GM12874 (cell line): Measurements from ENCODE around the gene LBHD2.

Experiments
- CTCF ChIP-seq: IDR thresholded peaks from 2 replicates; pipeline ENCODE4 v1.5.1; 2011; ENCODE audit warnings: low read depth, mild to moderate bottlenecking, control low read depth, low read length, moderate library complexity; ENCODE audit not compliant: insufficient read depth

Gene LBHD2

DNA sequence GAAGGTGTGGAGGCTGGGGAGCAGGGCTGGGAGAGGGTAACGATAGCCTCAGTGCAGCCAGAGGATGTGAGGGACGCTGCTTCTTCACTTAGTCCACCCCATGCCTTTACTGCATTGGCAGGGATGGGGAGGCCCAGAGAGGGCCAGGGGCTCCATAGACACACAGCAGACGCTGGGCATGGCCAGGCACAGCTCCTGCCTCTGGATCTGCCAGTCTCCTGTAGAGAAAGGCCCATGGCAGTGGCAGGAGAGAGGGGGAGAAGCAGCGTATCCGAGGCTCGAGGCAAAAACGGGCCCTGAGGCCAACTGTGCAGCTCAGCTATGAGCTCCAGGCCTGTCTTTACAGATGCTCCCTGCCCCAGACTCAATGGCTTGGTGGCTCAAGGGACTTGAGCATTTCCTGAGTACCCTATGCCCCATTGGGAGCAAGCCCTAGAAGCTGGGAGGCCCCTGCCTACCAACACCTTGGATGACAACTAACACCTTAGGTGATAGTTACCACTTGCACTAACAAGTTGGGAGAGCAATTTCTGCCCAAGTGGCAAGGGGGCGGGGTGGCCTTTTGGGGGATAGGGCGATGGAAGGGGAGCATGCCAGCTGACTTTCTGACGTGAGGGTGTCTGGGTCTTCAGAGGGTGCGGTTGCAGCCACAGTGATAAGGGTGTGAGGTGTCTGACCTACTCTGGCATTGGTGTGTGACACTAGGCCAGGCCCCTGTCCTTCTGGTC lies 5.0 kb upstream of the LBHD2 start:
- TF ChIP-seq CTCF, result no peak

DNA sequence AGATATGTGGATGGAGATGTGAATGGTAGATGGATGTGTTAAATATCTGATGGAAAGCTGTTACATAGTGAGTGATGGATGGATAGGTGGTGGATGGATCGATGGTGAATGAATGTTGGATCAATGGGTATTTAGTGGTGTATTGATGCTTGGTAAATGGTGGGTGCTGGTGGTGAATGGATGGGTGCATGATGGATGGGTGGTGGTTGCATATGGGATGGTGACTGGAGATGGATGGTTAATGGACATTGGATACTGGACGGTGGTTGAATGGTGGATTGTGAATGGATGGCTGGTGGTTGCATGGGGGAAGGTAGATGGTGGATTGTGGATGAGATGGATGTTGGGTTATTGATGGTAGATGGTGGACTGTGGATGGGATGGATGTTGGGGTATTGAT lies 2.1 kb upstream of the LBHD2 start:
- no peak for TF ChIP-seq CTCF

DNA sequence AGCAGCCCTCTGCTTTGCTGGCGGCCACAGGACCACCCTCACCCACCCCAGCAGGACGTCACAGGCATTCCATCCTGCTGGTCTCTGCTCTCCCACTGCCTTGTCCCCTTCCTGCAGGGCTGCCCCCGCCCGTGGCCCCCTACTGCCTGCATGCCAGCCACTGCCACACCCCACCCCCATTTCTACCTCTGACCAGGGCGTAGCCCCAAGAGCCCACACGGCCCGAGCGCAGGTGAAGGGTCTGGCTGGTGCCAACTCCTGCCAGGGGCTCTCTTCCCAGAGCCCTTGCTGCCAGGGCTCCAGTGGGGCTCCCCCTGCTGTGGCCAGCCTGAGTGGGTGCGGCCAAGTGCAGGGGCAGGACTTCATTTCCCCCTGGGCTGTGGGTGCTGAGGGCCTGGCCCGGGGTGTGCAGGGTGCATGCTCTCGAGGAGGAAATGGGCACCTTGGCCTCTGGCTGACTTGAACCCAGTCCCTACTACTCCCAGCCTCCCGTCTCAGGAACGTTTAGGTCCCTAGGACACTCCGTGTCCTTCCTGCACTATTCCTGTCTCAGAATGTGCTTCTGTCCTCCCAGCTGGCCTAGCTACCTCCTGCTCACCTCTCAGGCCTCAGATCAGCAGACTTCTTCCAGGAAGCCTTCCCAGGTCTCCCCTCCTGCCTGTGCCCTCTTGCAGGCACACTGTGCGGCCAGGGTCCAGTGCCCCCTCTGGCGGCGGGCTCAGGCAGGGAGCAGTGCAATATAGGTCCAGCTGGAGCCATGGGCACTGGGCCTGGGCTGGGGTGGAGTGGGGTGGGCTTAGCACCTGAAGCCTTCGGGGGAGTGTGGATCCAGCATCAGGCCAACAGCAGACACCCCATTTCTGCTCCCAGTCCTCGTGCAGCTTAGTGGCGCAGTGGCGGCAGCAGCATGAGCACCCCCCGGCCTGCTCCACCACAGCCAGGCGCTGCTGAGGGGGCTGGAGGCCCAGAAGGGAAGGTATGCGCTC lies 1.4 kb downstream of the LBHD2 start:
- TF ChIP-seq CTCF, result 0 out of 2 replicates have a peak, but pooled peaks have one; percentile 6

GRCh38 chr14:103086771-103087342 lies 2.8 kb downstream of the LBHD2 start:
- no peak for TF ChIP-seq CTCF

- TF ChIP-seq CTCF, result no peak
Observed at GRCh38 chr14:103087343-103087835, 3.4 kb downstream of the LBHD2 start.

DNA sequence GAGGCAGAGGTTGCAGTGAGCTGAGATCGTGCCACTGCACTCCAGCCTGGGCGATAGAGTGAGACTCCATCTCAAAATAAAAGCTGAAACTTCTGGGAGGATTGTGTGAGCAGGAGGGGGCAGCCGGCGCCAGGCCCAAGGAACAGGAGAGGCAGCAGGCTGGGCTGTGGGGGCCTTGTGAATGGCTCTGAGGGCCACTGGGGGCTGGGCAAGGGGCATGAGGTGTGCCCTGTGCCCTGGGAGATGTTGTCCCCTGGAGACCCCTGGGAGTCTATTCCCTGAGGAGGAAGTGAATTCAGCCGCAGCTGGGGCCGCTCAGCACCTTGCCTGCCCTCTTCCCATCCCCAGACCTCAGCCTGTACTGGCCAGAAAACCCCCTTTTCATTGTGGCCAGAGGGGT lies 4.9 kb downstream of the LBHD2 start:
- TF ChIP-seq CTCF, result no peak
